ENCODE results near the gene SIDT2.

SIDT2 gene

DNA sequence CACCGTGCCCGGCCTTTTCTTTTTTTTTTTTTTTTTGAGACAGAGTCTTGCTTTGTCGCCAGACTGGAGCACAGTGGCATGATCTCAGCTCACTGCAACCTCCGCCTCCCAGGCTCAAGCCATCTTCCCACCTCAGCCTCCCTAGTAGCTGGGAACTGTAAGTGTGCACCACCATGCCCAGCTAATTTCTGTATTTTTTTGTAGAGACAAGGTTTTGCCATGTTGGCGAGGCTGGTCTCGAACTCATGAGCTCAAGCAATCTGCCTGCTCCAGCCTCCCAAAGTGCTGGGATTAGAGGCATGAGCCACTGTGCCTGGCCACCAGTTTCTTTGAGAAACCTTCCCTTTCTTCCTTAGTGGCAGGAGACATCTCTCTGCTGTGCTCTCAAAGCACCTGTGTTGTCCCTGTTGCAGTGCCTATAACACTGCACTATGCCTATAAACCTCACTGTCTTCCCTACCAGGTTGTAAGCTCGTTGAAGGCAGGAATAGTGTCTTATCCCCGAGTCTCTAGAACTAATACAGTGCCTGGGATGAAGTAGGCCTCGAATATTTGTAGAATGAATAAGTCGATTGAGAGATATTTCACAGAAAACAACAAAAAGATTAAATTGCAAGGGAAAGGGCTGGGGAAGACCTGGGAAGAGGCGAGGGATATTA, 34.3 kb downstream of the SIDT2 start:
- H3K4me3 ChIP-seq (IDR thresholded peaks at IDR 0.05; ENCODE audit: insufficient read depth, low read depth, low read length), result no peak overlapping the region
- no peaks in the 10 kb centered on the region for H4K20me1 ChIP-seq (ENCODE audit: insufficient read depth)
- H3K79me2 ChIP-seq (ENCODE audit: insufficient read depth, low read depth), result no peaks in the 10 kb centered on the region
- H3K4me1 ChIP-seq (ENCODE audit: low read depth, poor library complexity, severe bottlenecking), result no peaks in the 10 kb centered on the region
- no peak overlapping the region for H3K4me2 ChIP-seq
- no peak overlapping the region for H2AFZ ChIP-seq (ENCODE audit: low read depth)
- H3K27me3 ChIP-seq (ENCODE audit: insufficient read depth, low read depth), result no peaks in the 10 kb centered on the region
- no peak overlapping the region for H3K9ac ChIP-seq
- H3K36me3 ChIP-seq (ENCODE audit: insufficient read depth), result no peaks in the 10 kb centered on the region
- H3K27ac ChIP-seq, result no peak overlapping the region
- TF ChIP-seq, protein P1, sequence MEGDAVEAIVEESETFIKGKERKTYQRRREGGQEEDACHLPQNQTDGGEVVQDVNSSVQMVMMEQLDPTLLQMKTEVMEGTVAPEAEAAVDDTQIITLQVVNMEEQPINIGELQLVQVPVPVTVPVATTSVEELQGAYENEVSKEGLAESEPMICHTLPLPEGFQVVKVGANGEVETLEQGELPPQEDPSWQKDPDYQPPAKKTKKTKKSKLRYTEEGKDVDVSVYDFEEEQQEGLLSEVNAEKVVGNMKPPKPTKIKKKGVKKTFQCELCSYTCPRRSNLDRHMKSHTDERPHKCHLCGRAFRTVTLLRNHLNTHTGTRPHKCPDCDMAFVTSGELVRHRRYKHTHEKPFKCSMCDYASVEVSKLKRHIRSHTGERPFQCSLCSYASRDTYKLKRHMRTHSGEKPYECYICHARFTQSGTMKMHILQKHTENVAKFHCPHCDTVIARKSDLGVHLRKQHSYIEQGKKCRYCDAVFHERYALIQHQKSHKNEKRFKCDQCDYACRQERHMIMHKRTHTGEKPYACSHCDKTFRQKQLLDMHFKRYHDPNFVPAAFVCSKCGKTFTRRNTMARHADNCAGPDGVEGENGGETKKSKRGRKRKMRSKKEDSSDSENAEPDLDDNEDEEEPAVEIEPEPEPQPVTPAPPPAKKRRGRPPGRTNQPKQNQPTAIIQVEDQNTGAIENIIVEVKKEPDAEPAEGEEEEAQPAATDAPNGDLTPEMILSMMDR (conservative IDR thresholded peaks at IDR 0.05; ENCODE audit: low read depth, low read length), result no peak

GRCh38 chr11:117214404-117215110, 36.0 kb downstream of the SIDT2 start:
- Histone ChIP-seq H3K9ac (no peak overlapping the region), H3K4me2 (no peak overlapping the region), H4K20me1 (ENCODE audit: insufficient read depth) (no peaks in the 10 kb centered on the region), H3K79me2 (ENCODE audit: insufficient read depth, low read depth) (no peaks in the 10 kb centered on the region), H3K36me3 (ENCODE audit: insufficient read depth) (no peaks in the 10 kb centered on the region), H3K4me1 (ENCODE audit: low read depth, poor library complexity, severe bottlenecking) (no peaks in the 10 kb centered on the region), H3K27ac (no peak overlapping the region), H3K27me3 (ENCODE audit: insufficient read depth, low read depth) (no peaks in the 10 kb centered on the region), H3K4me3 (IDR thresholded peaks at IDR 0.05; ENCODE audit: insufficient read depth, low read depth, low read length) (no peak overlapping the region), H2AFZ (ENCODE audit: low read depth) (no peak overlapping the region)
- TF ChIP-seq, protein P1 (conservative IDR thresholded peaks at IDR 0.05; ENCODE audit: low read depth, low read length), result no peak

DNA sequence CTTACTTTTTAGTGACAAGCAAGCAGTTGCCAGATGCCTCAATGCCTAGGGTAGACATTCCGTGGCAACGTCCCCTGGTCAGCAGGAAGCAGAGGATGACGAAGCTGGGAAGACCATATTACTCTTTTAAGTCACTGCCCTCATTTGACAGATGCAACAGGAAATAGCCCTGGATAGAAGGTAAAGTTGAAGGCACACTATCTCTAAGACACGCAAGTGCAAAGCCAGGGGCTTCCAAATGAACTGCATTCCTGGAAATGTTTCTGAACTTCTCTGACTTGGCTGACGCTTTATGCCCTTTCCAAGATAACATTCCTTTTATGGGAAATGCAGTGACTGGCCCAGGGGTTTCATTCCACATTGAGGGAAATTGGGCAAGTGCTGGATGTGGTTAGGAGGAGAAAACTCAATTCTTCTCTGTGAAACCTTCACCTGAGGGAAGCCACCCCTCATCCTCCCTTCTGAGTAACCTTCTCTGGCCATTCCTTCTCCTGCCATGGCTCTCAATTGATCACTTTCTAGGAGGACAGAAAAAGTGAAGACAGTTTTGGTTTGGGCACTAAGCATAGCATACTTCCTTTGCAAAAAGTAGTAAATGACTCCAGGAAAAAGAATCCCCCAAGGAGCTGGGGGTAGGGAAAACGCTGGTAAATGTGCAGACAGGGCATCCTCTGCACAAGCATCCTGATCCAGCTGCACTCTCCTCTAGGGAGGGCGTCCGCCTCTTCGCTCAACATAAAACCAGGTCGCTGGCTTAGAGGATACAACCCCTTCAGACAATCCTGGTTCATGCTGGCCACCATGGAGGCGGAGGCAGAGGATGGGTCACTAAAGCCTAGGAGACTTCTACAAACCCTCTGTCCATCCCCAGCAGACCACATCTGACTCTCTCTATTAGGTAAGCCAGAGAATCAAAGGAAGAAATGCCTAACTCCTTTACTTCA, 38.9 kb downstream of the SIDT2 start:
- H2AFZ ChIP-seq (ENCODE audit: low read depth), result no peak overlapping the region
- H3K9ac ChIP-seq, result no peak overlapping the region
- H3K4me3 ChIP-seq (IDR thresholded peaks at IDR 0.05; ENCODE audit: insufficient read depth, low read depth, low read length), result no peak overlapping the region
- no peaks in the 10 kb centered on the region for H3K79me2 ChIP-seq (ENCODE audit: insufficient read depth, low read depth)
- H4K20me1 ChIP-seq (ENCODE audit: insufficient read depth), result no peaks in the 10 kb centered on the region
- no peaks in the 10 kb centered on the region for H3K36me3 ChIP-seq (ENCODE audit: insufficient read depth)
- no peaks in the 10 kb centered on the region for H3K27me3 ChIP-seq (ENCODE audit: insufficient read depth, low read depth)
- H3K4me2 ChIP-seq, result no peak overlapping the region
- no peak overlapping the region for H3K27ac ChIP-seq
- TF ChIP-seq, protein P1 (conservative IDR thresholded peaks at IDR 0.05; ENCODE audit: low read depth, low read length), result no peak
- no peaks in the 10 kb centered on the region for H3K4me1 ChIP-seq (ENCODE audit: low read depth, poor library complexity, severe bottlenecking)

DNA sequence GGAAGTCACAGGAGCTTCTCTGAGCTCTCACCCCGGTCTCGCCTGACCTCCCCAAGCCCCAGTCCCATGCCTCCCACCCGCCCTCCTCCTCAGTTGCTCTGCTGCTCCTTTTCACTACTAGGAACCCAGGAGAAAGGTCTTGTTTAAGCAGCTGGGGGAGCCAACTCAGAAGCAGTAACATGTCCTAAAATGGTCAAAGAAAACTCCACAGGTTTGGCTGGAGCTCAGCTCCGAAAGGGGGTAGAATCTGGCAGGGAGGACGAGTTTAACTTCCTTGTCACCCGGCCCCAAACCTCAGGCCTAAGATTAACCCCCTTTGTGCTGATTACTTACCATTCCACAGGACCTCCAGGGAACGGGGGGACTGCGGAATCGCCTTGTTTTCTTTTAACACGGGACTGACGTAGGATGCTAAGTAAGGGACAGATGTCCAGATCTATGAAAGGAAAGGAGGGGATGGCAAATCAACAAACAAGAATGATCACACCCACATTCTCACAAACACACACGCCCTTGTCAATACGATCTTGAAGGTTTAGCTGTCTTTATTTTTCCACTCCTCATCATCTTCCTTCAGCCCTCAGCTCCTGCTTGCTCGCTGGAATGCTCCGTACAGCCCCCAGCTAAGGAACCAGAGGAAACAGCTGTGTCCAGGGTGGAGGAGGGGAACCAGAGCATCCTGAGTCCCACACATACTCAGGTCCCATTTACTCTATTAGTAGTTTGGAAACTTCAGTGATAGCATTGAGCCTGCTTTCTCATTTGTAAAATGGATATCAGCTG, 39.8 kb downstream of the SIDT2 start:
- H3K27ac ChIP-seq, result no peak overlapping the region
- H2AFZ ChIP-seq (ENCODE audit: low read depth), result no peak overlapping the region
- H3K79me2 ChIP-seq (ENCODE audit: insufficient read depth, low read depth), result no peaks in the 10 kb centered on the region
- no peak overlapping the region for H3K9ac ChIP-seq
- H3K4me2 ChIP-seq, result no peak overlapping the region
- H3K4me3 ChIP-seq (IDR thresholded peaks at IDR 0.05; ENCODE audit: insufficient read depth, low read depth, low read length), result no peak overlapping the region
- H3K4me1 ChIP-seq (ENCODE audit: low read depth, poor library complexity, severe bottlenecking), result no peaks in the 10 kb centered on the region
- H4K20me1 ChIP-seq (ENCODE audit: insufficient read depth), result no peaks in the 10 kb centered on the region
- no peaks in the 10 kb centered on the region for H3K36me3 ChIP-seq (ENCODE audit: insufficient read depth)
- TF ChIP-seq, protein P1 (conservative IDR thresholded peaks at IDR 0.05; ENCODE audit: low read depth, low read length), result no peak
- no peaks in the 10 kb centered on the region for H3K27me3 ChIP-seq (ENCODE audit: insufficient read depth, low read depth)
